Measurements from ENCODE around the gene CTNNA3. TPM values are rescaled to one million over a fixed set of nuclear protein-coding genes. Genes with fewer than 3 reads are reported as not detected.

CTNNA3 gene
- total RNA-seq, 1 experiment from 2014 or later, result 0.85 TPM

DNA sequence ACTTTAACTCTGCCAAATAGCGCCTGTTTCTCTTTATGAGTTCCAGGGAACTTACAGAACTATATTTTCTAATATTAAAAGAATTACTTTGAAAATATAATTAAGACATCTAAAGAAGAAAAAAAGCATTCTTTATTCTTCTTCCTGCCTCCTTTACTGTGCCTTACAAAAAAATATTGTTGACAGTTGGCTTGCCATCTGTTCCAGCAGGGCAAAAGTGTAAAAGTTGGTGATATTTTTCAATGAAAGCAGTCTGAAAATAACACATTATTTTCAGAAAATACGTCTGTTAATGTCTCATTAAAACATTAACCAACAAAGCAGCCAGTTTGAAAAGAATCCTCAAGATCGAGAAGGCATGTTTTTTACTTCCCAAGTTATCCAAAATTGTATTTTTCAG is 1802.3 kb downstream of the CTNNA3 start:
- no peaks in the 10 kb centered on the region for H3K4me1 ChIP-seq (ENCODE audit: control insufficient read depth, insufficient read depth, low read length)
- BruUV-seq (replicated peaks), result no TSS peak
- intact Hi-C loops (cut with micrococcal nuclease; ENCODE audit: unreplicated experiment), result no loop called here

DNA sequence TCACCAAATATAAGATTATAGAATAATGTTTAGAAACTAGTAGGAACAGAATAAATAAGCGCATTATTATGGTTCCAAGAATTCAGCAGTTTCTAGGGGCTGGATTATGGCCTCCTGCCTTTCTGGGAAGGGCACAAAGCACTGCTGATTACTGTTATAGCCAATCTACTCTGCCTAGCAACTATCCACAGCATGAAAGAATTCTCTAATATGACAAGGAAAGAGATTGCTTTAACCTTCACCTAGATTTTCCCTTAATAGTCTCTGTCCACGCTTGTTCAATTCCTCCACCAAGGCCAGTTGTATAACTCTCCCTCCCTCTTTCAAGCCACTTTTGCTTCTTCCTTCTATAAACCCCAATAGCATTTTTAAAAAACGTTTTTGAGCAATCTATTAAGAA is 1803.7 kb downstream of the CTNNA3 start:
- H3K4me1 ChIP-seq (ENCODE audit: control insufficient read depth, insufficient read depth, low read length), result no peaks in the 10 kb centered on the region
- peak overlapping the region; percentile 29; the same call in 1 of the 2 replicates for H3K27ac ChIP-seq (ENCODE audit: low read length)
- no peak overlapping the region for H3K4me3 ChIP-seq (ENCODE audit: low read depth in 2 of 2, low read length in 2 of 2)
- ChIA-PET CTCF (no interaction called here), POLR2A (no interaction called here)
- no peaks in the 10 kb centered on the region for H3K9me3 ChIP-seq (ENCODE audit: control insufficient read depth, insufficient read depth, low read depth, low read length)
- BruUV-seq (replicated peaks), result no TSS peak
- intact Hi-C loops (cut with micrococcal nuclease; ENCODE audit: unreplicated experiment), result no loop called here
- ATAC-seq (no peak), DNase-seq (ENCODE audit: low read depth, low spot score) (no peak)
- in situ Hi-C loops (cut with HindIII; ENCODE audit: low pct_unique_long_range_greater_than_20kb, low sequenced_read_pairs), result no loop called here
- H3K36me3 ChIP-seq (ENCODE audit: control insufficient read depth, insufficient read depth, low read length), result no peaks in the 10 kb centered on the region
- TF ChIP-seq, protein P1, sequence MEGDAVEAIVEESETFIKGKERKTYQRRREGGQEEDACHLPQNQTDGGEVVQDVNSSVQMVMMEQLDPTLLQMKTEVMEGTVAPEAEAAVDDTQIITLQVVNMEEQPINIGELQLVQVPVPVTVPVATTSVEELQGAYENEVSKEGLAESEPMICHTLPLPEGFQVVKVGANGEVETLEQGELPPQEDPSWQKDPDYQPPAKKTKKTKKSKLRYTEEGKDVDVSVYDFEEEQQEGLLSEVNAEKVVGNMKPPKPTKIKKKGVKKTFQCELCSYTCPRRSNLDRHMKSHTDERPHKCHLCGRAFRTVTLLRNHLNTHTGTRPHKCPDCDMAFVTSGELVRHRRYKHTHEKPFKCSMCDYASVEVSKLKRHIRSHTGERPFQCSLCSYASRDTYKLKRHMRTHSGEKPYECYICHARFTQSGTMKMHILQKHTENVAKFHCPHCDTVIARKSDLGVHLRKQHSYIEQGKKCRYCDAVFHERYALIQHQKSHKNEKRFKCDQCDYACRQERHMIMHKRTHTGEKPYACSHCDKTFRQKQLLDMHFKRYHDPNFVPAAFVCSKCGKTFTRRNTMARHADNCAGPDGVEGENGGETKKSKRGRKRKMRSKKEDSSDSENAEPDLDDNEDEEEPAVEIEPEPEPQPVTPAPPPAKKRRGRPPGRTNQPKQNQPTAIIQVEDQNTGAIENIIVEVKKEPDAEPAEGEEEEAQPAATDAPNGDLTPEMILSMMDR (IDR thresholded peaks at IDR 0.05), result no peak
- TF ChIP-seq SIN3A (IDR thresholded peaks at IDR 0.05; ENCODE audit: borderline replicate concordance, insufficient read depth, low read depth, low read length), result no peak
- TF ChIP-seq TCF7L2 (IDR thresholded peaks at IDR 0.05; ENCODE audit: low read depth, low read length), result no peak
- TF ChIP-seq, protein P2, sequence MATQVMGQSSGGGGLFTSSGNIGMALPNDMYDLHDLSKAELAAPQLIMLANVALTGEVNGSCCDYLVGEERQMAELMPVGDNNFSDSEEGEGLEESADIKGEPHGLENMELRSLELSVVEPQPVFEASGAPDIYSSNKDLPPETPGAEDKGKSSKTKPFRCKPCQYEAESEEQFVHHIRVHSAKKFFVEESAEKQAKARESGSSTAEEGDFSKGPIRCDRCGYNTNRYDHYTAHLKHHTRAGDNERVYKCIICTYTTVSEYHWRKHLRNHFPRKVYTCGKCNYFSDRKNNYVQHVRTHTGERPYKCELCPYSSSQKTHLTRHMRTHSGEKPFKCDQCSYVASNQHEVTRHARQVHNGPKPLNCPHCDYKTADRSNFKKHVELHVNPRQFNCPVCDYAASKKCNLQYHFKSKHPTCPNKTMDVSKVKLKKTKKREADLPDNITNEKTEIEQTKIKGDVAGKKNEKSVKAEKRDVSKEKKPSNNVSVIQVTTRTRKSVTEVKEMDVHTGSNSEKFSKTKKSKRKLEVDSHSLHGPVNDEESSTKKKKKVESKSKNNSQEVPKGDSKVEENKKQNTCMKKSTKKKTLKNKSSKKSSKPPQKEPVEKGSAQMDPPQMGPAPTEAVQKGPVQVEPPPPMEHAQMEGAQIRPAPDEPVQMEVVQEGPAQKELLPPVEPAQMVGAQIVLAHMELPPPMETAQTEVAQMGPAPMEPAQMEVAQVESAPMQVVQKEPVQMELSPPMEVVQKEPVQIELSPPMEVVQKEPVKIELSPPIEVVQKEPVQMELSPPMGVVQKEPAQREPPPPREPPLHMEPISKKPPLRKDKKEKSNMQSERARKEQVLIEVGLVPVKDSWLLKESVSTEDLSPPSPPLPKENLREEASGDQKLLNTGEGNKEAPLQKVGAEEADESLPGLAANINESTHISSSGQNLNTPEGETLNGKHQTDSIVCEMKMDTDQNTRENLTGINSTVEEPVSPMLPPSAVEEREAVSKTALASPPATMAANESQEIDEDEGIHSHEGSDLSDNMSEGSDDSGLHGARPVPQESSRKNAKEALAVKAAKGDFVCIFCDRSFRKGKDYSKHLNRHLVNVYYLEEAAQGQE (IDR thresholded peaks at IDR 0.05; ENCODE audit: insufficient read depth in 1 of 2, low read depth in 2 of 2, low read length in 1 of 2), result no peak
- no peak for TF ChIP-seq POLR2AphosphoS5 (IDR thresholded peaks at IDR 0.05; ENCODE audit: low read depth, low read length)
- no peaks in the 10 kb centered on the region for H3K27me3 ChIP-seq (ENCODE audit: control insufficient read depth, insufficient read depth, low read length)

More for the DNA sequence above, 1802.3 kb downstream of the CTNNA3 start:
- CTCF ChIA-PET, result no interaction called here
- Histone ChIP-seq H3K9me3 (ENCODE audit: control insufficient read depth, insufficient read depth, low read depth, low read length) (no peaks in the 10 kb centered on the region), H3K4me3 (ENCODE audit: low read depth in 2 of 2, low read length in 2 of 2) (no peak overlapping the region), H3K27me3 (ENCODE audit: control insufficient read depth, insufficient read depth, low read length) (no peaks in the 10 kb centered on the region), H3K27ac (ENCODE audit: low read length) (no peak overlapping the region), H3K36me3 (ENCODE audit: control insufficient read depth, insufficient read depth, low read length) (no peaks in the 10 kb centered on the region)
- no peak for DNase-seq (ENCODE audit: low read depth, low spot score)
- in situ Hi-C loops (cut with HindIII; ENCODE audit: low pct_unique_long_range_greater_than_20kb, low sequenced_read_pairs), result no loop called here
- TF ChIP-seq POLR2AphosphoS5 (IDR thresholded peaks at IDR 0.05; ENCODE audit: low read depth, low read length) (no peak), SIN3A (IDR thresholded peaks at IDR 0.05; ENCODE audit: borderline replicate concordance, insufficient read depth, low read depth, low read length) (no peak), TCF7L2 (IDR thresholded peaks at IDR 0.05; ENCODE audit: low read depth, low read length) (no peak)
- TF ChIP-seq, protein P1 (IDR thresholded peaks at IDR 0.05), result no peak
- TF ChIP-seq, protein P2 (IDR thresholded peaks at IDR 0.05; ENCODE audit: insufficient read depth in 1 of 2, low read depth in 2 of 2, low read length in 1 of 2), result no peak
- no peak for ATAC-seq
- POLR2A ChIA-PET, result no interaction called here
